Loucy (cell line): ENCODE results near the gene DEXI.

Experiments used
- CTCF ChIP-seq: fragments of 200-600 bp; sonication (generic); conservative IDR thresholded peaks from 2 replicates; pipeline ENCODE4 v1.5.1; 2014; ENCODE audit warnings: mild to moderate bottlenecking, antibody characterized with exemption, low read length
- EZH2phosphoT487 ChIP-seq: fragments of 200-600 bp; IDR thresholded peaks from 2 replicates; pipeline ENCODE4 v1.6.1; 2018; ENCODE audit warnings: antibody characterized with exemption, mild to moderate bottlenecking, moderate library complexity, borderline replicate concordance

DNA sequence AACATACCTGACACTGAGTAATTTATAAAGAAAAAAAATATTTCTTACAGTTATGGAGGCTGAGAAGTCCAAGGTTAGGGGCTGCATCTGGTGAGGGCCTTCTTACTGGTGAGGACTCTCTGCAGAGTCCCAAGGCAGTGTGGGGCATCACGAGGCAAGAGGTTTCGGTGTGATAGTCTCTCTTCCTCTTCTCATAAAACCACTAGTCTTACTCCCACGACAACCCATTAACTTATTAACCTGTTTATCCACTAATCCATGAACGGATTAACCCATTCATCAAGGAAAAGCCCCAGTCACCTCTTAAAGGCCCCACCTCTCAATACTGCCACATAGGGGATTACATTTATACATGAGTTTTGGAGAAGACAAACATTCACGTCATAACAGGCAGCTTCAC lies 45.1 kb downstream of the DEXI start:
- TF ChIP-seq EZH2phosphoT487, result no peak
- TF ChIP-seq CTCF, result no peak
